Liver (tissue), 9 donors: ENCODE results near the gene EVX1. TPM values are rescaled to one million over a fixed set of nuclear protein-coding genes. Genes with fewer than 3 reads are reported as not detected.

Source experiments
- DNase-seq: peaks from one replicate; pipeline ENCODE4 v3.0.0-alpha.2; 2017; ENCODE audit warnings: low spot score
- H3K27ac ChIP-seq, 2 donors: one replicate each; pipeline ENCODE4 v1.7.0; 2013; ENCODE audit warnings: inconsistent platforms in 2 of 2, low read length in 2 of 2, control low read depth in 1 of 2, low read depth in 1 of 2, mild to moderate bottlenecking in 1 of 2
- H3K27me3 ChIP-seq, 4 donors: one replicate each; pipeline versions ENCODE4 v1.6.1 to v1.7.0; 2013; ENCODE audit warnings: low read length in 3 of 4, inconsistent platforms in 1 of 4, mild to moderate bottlenecking in 1 of 4, moderate library complexity in 1 of 4; ENCODE audit not compliant: control insufficient read depth in 4 of 4, insufficient read depth in 4 of 4
- H3K36me3 ChIP-seq, 4 donors: one replicate each; pipeline versions ENCODE4 v1.6.1 to v1.7.0; 2013; ENCODE audit warnings: low read length in 3 of 4, mild to moderate bottlenecking in 3 of 4, low read depth in 1 of 4, moderate library complexity in 1 of 4; ENCODE audit not compliant: control insufficient read depth in 4 of 4, insufficient read depth in 3 of 4
- H3K4me1 ChIP-seq, 4 donors: one replicate each; pipeline versions ENCODE4 v1.6.1 to v1.7.0; 2013; ENCODE audit warnings: low read length in 3 of 4, mild to moderate bottlenecking in 3 of 4, moderate library complexity in 1 of 4; ENCODE audit not compliant: control insufficient read depth in 4 of 4, insufficient read depth in 4 of 4
- H3K4me3 ChIP-seq, 3 donors: one replicate each; pipeline versions ENCODE4 v1.6.1 to v1.7.0; 2013; ENCODE audit warnings: low read length in 3 of 3, control low read depth in 1 of 3, low read depth in 1 of 3, mild to moderate bottlenecking in 1 of 3
- H3K9ac ChIP-seq, 2 donors: one replicate each; pipeline ENCODE4 v1.7.0; 2013; ENCODE audit warnings: low read length in 2 of 2, mild to moderate bottlenecking in 2 of 2, moderate library complexity in 2 of 2, control low read depth in 1 of 2, low read depth in 1 of 2
- H3K9me3 ChIP-seq, 4 donors: one replicate each; pipeline versions ENCODE4 v1.6.1 to v1.7.0; 2013; ENCODE audit warnings: low read length in 3 of 4; ENCODE audit not compliant: control insufficient read depth in 4 of 4
- ATF3 ChIP-seq: IDR thresholded peaks from 2 replicates; pipeline ENCODE4 v1.6.1; 2016; ENCODE audit warnings: antibody characterized with exemption
- EGR1 ChIP-seq, 2 donors: IDR thresholded peaks; 2 replicates each; pipeline ENCODE4 v1.6.1; 2016 to 2018; ENCODE audit warnings: antibody characterized with exemption in 2 of 2, low read depth in 2 of 2
- FOXA1 ChIP-seq: IDR thresholded peaks from 2 replicates; pipeline ENCODE4 v1.6.1; 2016; ENCODE audit warnings: antibody characterized with exemption
- FOXA2 ChIP-seq: IDR thresholded peaks from 2 replicates; pipeline ENCODE4 v1.6.1; 2016; ENCODE audit warnings: antibody characterized with exemption
- GABPA ChIP-seq, 2 donors: IDR thresholded peaks in 1 of 2; conservative IDR thresholded peaks in 1 of 2; 2 replicates each; pipeline ENCODE4 v1.6.1; 2016; ENCODE audit warnings: antibody characterized with exemption in 2 of 2, mild to moderate bottlenecking in 1 of 2, moderate library complexity in 1 of 2
- HNF4A ChIP-seq, 2 donors: conservative IDR thresholded peaks; 2 replicates each; pipeline ENCODE4 v1.6.1; 2016; ENCODE audit warnings: antibody characterized with exemption in 2 of 2, mild to moderate bottlenecking in 2 of 2
- HNF4G ChIP-seq: IDR thresholded peaks from 2 replicates; pipeline ENCODE4 v1.6.1; 2016; ENCODE audit warnings: antibody characterized with exemption
- JUND ChIP-seq, 2 donors: IDR thresholded peaks; 2 replicates each; pipeline ENCODE4 v1.6.1; 2016; ENCODE audit warnings: antibody characterized with exemption in 2 of 2
- RAD21 ChIP-seq, 2 donors: IDR thresholded peaks; 2 replicates each; pipeline ENCODE4 v1.6.1; 2016; ENCODE audit warnings: antibody characterized with exemption in 2 of 2, mild to moderate bottlenecking in 2 of 2
- REST ChIP-seq: IDR thresholded peaks from 2 replicates; pipeline ENCODE4 v1.6.1; 2016; ENCODE audit warnings: antibody characterized with exemption, mild to moderate bottlenecking
- RXRA ChIP-seq, 2 donors: IDR thresholded peaks; 2 replicates each; pipeline ENCODE4 v1.6.1; 2017 to 2018; ENCODE audit warnings: antibody characterized with exemption in 2 of 2, mild to moderate bottlenecking in 1 of 2
- SP1 ChIP-seq: IDR thresholded peaks from 2 replicates; pipeline ENCODE4 v1.6.1; 2018; ENCODE audit warnings: antibody characterized with exemption, mild to moderate bottlenecking
- TAF1 ChIP-seq: conservative IDR thresholded peaks from 2 replicates; pipeline ENCODE4 v1.6.1; 2016; ENCODE audit warnings: antibody characterized with exemption, mild to moderate bottlenecking
- YY1 ChIP-seq: IDR thresholded peaks from 2 replicates; pipeline ENCODE4 v1.6.1; 2016; ENCODE audit warnings: antibody characterized with exemption, mild to moderate bottlenecking
- ZBTB33 ChIP-seq: IDR thresholded peaks from 2 replicates; pipeline ENCODE4 v1.6.1; 2016; ENCODE audit warnings: antibody characterized with exemption
- WGBS: extraction: QIAGEN DNeasy Blood & Tissue Kit; methylation state at CpG from one replicate; pipeline ENCODE4 v1.1.7; 2013; 5-methylcytosine and 5-hydroxymethylcytosine counted together
- polyA plus RNA-seq, 2 donors: library from polyadenylated mRNA; stranded (reverse) in 1 of 2; unstranded in 1 of 2; fragments of 200-250 nt in 1 of 2; fragments of >200 nt in 1 of 2; fragmentation: Nextera tagmentation in 1 of 2; extraction: Ambion mirVana in 1 of 2; gene quantifications; one replicate each; pipeline versions ENCODE4 v1.2.1 to v1.2.3, GENCODE V29; 2013 to 2015
- total RNA-seq, 2 donors: library from RNA; depleted of rRNA; stranded (reverse); fragments of >200 nt; gene quantifications; one replicate each; pipeline ENCODE4 v1.2.3, GENCODE V29; 2014
- TF ChIP-seq, protein P1 (sequence below): IDR thresholded peaks from 2 replicates; pipeline ENCODE4 v1.6.1; 2016; ENCODE audit warnings: antibody characterized with exemption
- TF ChIP-seq, protein P2 (sequence below): fragments of 150-350 bp; IDR thresholded peaks from 2 replicates; pipeline ENCODE4 v1.5.1; 2017; ENCODE audit warnings: improper control_type of control experiment, low read depth, low read length; ENCODE audit not compliant: missing input control
- donor health status: healthy.
- donor health status: healthy.
- donor health status: healthy.
- donor health status: healthy.
- donor health status: healthy.

EVX1 gene
- total and polyA plus RNA-seq, 4 donors = not detected

DNA sequence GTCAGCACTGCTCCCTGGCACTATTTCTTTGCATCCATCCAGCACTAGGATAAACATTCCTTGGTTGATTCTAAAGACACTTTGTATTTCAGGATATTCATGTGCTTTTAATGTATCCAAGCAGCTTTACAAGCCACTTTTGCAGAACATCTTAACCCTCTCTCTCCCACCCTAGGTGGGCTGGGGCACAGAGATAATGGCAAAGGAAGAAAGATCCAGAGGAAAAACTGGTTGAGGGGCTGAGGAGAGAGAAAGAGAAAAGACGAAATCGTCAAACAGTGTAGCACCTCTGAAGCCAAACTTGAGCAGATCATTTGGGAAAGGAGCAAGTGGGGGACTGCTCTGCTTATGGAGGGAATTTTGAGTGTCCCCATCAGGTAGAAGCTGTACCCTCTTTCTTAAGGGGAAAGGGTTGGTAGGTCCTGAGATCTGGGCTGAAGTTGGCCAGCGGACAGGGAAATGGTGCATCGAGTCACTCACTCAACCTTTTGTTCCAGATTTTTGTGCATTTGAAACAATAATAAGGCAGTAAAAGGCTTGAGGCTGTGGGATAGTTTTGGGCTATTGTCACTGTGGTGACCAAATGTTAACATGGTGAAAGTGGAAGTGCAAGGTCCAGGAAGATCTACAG is 38.5 kb upstream of the EVX1 start:
- TF ChIP-seq ATF3 (no peak), SP1 (no peak), RXRA (IDR thresholded peaks at IDR 0.05) (no peak), TAF1 (no peak), GABPA (IDR thresholded peaks at IDR 0.05 in 1 of 2, conservative IDR thresholded peaks at IDR 0.05 in 1 of 2) (no peak), HNF4G (no peak), RAD21 (IDR thresholded peaks at IDR 0.05) (no peak), JUND (IDR thresholded peaks at IDR 0.05) (no peak), HNF4A (conservative IDR thresholded peaks at IDR 0.05) (no peak), ZBTB33 (no peak), REST (no peak), EGR1 (IDR thresholded peaks at IDR 0.05; ENCODE audit: low read depth in 2 of 2) (no peak), YY1 (no peak), FOXA1 (no peak), FOXA2 (no peak)
- TF ChIP-seq, protein P1, sequence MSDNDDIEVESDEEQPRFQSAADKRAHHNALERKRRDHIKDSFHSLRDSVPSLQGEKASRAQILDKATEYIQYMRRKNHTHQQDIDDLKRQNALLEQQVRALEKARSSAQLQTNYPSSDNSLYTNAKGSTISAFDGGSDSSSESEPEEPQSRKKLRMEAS = no peak
- TF ChIP-seq, protein P2, sequence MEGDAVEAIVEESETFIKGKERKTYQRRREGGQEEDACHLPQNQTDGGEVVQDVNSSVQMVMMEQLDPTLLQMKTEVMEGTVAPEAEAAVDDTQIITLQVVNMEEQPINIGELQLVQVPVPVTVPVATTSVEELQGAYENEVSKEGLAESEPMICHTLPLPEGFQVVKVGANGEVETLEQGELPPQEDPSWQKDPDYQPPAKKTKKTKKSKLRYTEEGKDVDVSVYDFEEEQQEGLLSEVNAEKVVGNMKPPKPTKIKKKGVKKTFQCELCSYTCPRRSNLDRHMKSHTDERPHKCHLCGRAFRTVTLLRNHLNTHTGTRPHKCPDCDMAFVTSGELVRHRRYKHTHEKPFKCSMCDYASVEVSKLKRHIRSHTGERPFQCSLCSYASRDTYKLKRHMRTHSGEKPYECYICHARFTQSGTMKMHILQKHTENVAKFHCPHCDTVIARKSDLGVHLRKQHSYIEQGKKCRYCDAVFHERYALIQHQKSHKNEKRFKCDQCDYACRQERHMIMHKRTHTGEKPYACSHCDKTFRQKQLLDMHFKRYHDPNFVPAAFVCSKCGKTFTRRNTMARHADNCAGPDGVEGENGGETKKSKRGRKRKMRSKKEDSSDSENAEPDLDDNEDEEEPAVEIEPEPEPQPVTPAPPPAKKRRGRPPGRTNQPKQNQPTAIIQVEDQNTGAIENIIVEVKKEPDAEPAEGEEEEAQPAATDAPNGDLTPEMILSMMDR = no peak
- Histone ChIP-seq H3K27ac (no peak overlapping the region), H3K4me3 (no peak overlapping the region), H3K9me3 (peaks cover 0 to 6% (median 0%) of the 10 kb centered on the region in 4 donors), H3K36me3 (no peaks in the 10 kb centered on the region), H3K4me1 (peaks cover 17 to 31% (median 27%) of the 10 kb centered on the region in 4 donors), H3K27me3 (peaks cover 4 to 52% (median 22%) of the 10 kb centered on the region in 4 donors), H3K9ac (no peak overlapping the region)
- WGBS = 11% methylated on average over 4 of the region's 4 CpGs
- peak; percentile 13 for DNase-seq
